Fibroblast of the aortic adventitia (primary cell): ENCODE data around the gene GPC5. TPM values are rescaled to one million over a fixed set of nuclear protein-coding genes. Genes with fewer than 3 reads are reported as not detected.
"Not testable (repeated sequence)": the region's sequence is repeated elsewhere in the genome, so short reads cannot be mapped to it uniquely, and the experiment has no call there.

Experiments used
- DNase-seq: peaks from one replicate; pipeline ENCODE4 v3.0.0-alpha.2; 2010; ENCODE audit warnings: low read depth
- H3K4me3 ChIP-seq: 2 replicates; pipeline ENCODE4 v1.5.1; 2011; ENCODE audit warnings: low read depth, mild to moderate bottlenecking, control low read depth, low read length, moderate library complexity
- CTCF ChIP-seq: IDR thresholded peaks from 2 replicates; pipeline ENCODE4 v1.5.1; 2011; ENCODE audit warnings: mild to moderate bottlenecking, low read length, control low read depth, inconsistent platforms; ENCODE audit not compliant: insufficient read depth
- total RNA-seq: library from RNA; depleted of rRNA; stranded (reverse); fragments of >200 nt; gene quantifications from 2 replicates; pipeline ENCODE4 v1.2.3, GENCODE V29; 2012; ENCODE audit warnings: low replicate concordance

The GPC5 gene
- total RNA-seq, 1 donor, result 0.18 TPM

GRCh38 chr13:92262100-92262788, 863.8 kb downstream of the GPC5 start:
- no peak for TF ChIP-seq CTCF
- H3K4me3 ChIP-seq, result no peak overlapping the region
- DNase-seq, result no peak

- TF ChIP-seq CTCF, result no peak
- peak; percentile 51 for DNase-seq
- no peak overlapping the region for H3K4me3 ChIP-seq
Observed at GRCh38 chr13:92265408-92265807, 867.0 kb downstream of the GPC5 start.

GRCh38 chr13:92270990-92271389, 872.6 kb downstream of the GPC5 start:
- TF ChIP-seq CTCF, result no peak
- H3K4me3 ChIP-seq, result no peak overlapping the region
- DNase-seq, result peak; percentile 7

GRCh38 chr13:92272177-92272576, 873.8 kb downstream of the GPC5 start:
- no peak for DNase-seq
- TF ChIP-seq CTCF, result no peak
- no peak overlapping the region for H3K4me3 ChIP-seq

GRCh38 chr13:92280986-92281385, 882.6 kb downstream of the GPC5 start:
- H3K4me3 ChIP-seq, DNase-seq: not testable (repeated sequence)

- not testable (repeated sequence) for DNase-seq, H3K4me3 ChIP-seq
Observed at GRCh38 chr13:92290718-92291307, 892.4 kb downstream of the GPC5 start.

GRCh38 chr13:92294533-92294932, 896.1 kb downstream of the GPC5 start:
- not testable (repeated sequence) for DNase-seq, H3K4me3 ChIP-seq

GRCh38 chr13:92296154-92296671, 897.8 kb downstream of the GPC5 start:
- DNase-seq, H3K4me3 ChIP-seq: not testable (repeated sequence)
